Thoracic aorta (tissue), 2 donors: ENCODE measurements around the gene GRAMD2A. TPM values are rescaled to one million over a fixed set of nuclear protein-coding genes. Genes with fewer than 3 reads are reported as not detected.

Source experiments
- ATAC-seq: fragments of 150-250 bp; one replicate; pipeline ENCODE4 v1.8.0; 2017; ENCODE audit warnings: low read depth; ENCODE audit not compliant: insufficient number of reproducible peaks, low FRiP score
- DNase-seq: peaks from one replicate; pipeline ENCODE4 v3.0.0-alpha.2; 2020; ENCODE audit warnings: low spot score
- H3K27ac ChIP-seq, 2 donors: fragments of 200-600 bp; sonication (generic); 1 replicate in 1 of 2; 2 replicates in 1 of 2; pipeline ENCODE4 v1.5.1; 2016; ENCODE audit warnings: mild to moderate bottlenecking in 2 of 2, moderate library complexity in 2 of 2
- H3K27me3 ChIP-seq: fragments of 200-600 bp; sonication (generic); replicated peaks from 2 replicates; pipeline ENCODE4 v1.6.0; 2016; ENCODE audit warnings: mild to moderate bottlenecking; ENCODE audit not compliant: insufficient read depth
- H3K36me3 ChIP-seq: fragments of 200-600 bp; sonication (generic); one replicate; pipeline ENCODE4 v1.5.1; 2016
- H3K4me1 ChIP-seq, 2 donors: fragments of 200-600 bp; sonication (generic); 1 replicate in 1 of 2; 2 replicates in 1 of 2; pipeline versions ENCODE4 v1.5.1 to v1.6.0; 2016; ENCODE audit warnings: low read depth in 2 of 2, mild to moderate bottlenecking in 1 of 2; ENCODE audit not compliant: control insufficient read depth in 1 of 2
- H3K4me3 ChIP-seq: fragments of 200-600 bp; sonication (generic); 2 replicates; pipeline ENCODE4 v1.5.1; 2016; ENCODE audit warnings: mild to moderate bottlenecking
- H3K9me3 ChIP-seq: fragments of 200-600 bp; sonication (generic); 2 replicates; pipeline ENCODE4 v1.5.1; 2016
- total RNA-seq, 2 donors: library from RNA; depleted of rRNA; stranded (reverse); fragments of >200 nt; gene quantifications; one replicate each; pipeline versions ENCODE4 v1.1.0 to v1.2.3, GENCODE V29; 2016
- TF ChIP-seq, protein P1 (sequence below): fragments of 200-600 bp; sonication (generic); IDR thresholded peaks from one replicate; pipeline ENCODE4 v1.5.1; 2019; ENCODE audit warnings: antibody characterized with exemption

The GRAMD2A gene
- total RNA-seq, 2 donors from 2014 or later: 0.85 TPM; not detected in 1

- Histone ChIP-seq H3K36me3 (no peaks in the 10 kb centered on the region), H3K27ac (no peak overlapping the region), H3K4me1 (peaks cover 16 to 29% of the 10 kb centered on the region in 2 donors), H3K9me3 (no peaks in the 10 kb centered on the region), H3K27me3 (no peaks in the 10 kb centered on the region), H3K4me3 (peak overlapping the region; percentile 65)
- TF ChIP-seq, protein P1, sequence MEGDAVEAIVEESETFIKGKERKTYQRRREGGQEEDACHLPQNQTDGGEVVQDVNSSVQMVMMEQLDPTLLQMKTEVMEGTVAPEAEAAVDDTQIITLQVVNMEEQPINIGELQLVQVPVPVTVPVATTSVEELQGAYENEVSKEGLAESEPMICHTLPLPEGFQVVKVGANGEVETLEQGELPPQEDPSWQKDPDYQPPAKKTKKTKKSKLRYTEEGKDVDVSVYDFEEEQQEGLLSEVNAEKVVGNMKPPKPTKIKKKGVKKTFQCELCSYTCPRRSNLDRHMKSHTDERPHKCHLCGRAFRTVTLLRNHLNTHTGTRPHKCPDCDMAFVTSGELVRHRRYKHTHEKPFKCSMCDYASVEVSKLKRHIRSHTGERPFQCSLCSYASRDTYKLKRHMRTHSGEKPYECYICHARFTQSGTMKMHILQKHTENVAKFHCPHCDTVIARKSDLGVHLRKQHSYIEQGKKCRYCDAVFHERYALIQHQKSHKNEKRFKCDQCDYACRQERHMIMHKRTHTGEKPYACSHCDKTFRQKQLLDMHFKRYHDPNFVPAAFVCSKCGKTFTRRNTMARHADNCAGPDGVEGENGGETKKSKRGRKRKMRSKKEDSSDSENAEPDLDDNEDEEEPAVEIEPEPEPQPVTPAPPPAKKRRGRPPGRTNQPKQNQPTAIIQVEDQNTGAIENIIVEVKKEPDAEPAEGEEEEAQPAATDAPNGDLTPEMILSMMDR: no peak
- DNase-seq (no peak), ATAC-seq (no peak)
These were observed 13.3 kb downstream of the GRAMD2A start for GRCh38 chr15:72184165-72184811.

DNA sequence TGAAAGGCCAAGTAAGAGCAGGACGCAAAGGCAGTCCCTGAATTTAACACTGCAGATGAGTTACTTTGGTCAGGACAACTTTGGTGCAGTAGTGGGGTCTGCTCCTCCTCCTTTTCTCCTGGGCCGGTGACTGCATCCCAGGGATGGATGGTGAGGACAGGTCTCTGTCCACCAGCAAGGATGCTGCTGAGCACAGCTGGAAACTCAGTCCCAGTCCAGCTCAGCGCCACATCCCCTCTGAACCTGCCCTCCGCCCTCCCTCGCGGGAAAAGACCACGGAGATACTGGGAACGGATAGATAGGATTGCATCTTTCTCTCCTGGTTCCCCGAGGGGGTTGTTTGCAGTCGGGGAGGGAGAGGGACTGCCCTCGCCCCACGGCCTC lies 13.8 kb downstream of the GRAMD2A start:
- H3K4me1 ChIP-seq: peaks cover 16 to 33% of the 10 kb centered on the region in 2 donors
- no peaks in the 10 kb centered on the region for H3K36me3 ChIP-seq
- ATAC-seq (no peak), DNase-seq (no peak)
- no peaks in the 10 kb centered on the region for H3K9me3 ChIP-seq
- no peak overlapping the region for H3K27ac ChIP-seq
- peak overlapping the region; percentile 65 for H3K4me3 ChIP-seq
- H3K27me3 ChIP-seq: no peaks in the 10 kb centered on the region
- TF ChIP-seq, protein P1: no peak

GRCh38 chr15:72182673-72183072 lies 14.9 kb downstream of the GRAMD2A start:
- TF ChIP-seq, protein P1: no peak
- DNase-seq (no peak), ATAC-seq (no peak)
- Histone ChIP-seq H3K9me3 (no peaks in the 10 kb centered on the region), H3K27me3 (no peaks in the 10 kb centered on the region), H3K36me3 (no peaks in the 10 kb centered on the region), H3K27ac (no peak overlapping the region), H3K4me3 (no peak overlapping the region), H3K4me1 (peaks cover 16 to 33% of the 10 kb centered on the region in 2 donors)

GRCh38 chr15:72182244-72182643 lies 15.3 kb downstream of the GRAMD2A start:
- ATAC-seq (no peak), DNase-seq (no peak)
- no peak overlapping the region for H3K27ac ChIP-seq
- H3K36me3 ChIP-seq: no peaks in the 10 kb centered on the region
- H3K27me3 ChIP-seq: no peaks in the 10 kb centered on the region
- peaks cover 16 to 33% of the 10 kb centered on the region in 2 donors for H3K4me1 ChIP-seq
- H3K4me3 ChIP-seq: no peak overlapping the region
- H3K9me3 ChIP-seq: no peaks in the 10 kb centered on the region
- TF ChIP-seq, protein P1: no peak

- DNase-seq (no peak), ATAC-seq (no peak)
- Histone ChIP-seq H3K4me1 (peaks cover 16 to 41% of the 10 kb centered on the region in 2 donors), H3K36me3 (no peaks in the 10 kb centered on the region), H3K4me3 (no peak overlapping the region), H3K9me3 (no peaks in the 10 kb centered on the region), H3K27ac (peak overlapping the region; percentile 24 to 58), H3K27me3 (no peaks in the 10 kb centered on the region)
- TF ChIP-seq, protein P1: no peak
These were observed 16.7 kb downstream of the GRAMD2A start for GRCh38 chr15:72180761-72181324.
